GOT3 (cell line): ENCODE results near the gene PPP1R14C.
"Not testable (repeated sequence)": the region's sequence is repeated elsewhere in the genome, so short reads cannot be mapped to it uniquely, and the experiment has no call there.

Experiments
- DNase-seq: peaks from one replicate; lab custom pipeline; 2025; ENCODE audit warnings: mixed read lengths; lab: John Stamatoyannopoulos, UW

The PPP1R14C gene

DNA sequence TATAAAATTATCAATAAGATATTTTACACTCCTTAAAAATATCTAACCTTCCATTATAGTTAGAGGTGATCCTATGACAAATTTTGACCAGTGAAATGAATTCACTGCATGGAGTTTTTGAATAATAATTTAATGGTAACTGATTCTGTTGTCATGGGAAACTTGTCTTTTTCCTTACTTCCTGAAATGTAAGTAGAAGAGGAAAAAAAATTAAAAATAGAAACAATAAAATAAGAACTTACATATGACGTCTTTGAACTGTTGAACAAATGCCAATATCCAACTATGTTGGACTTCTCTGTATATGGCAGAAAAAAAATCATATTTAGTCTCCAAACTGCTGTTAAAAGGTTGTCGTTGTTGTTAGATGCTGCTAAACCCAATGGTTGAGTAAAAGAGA is 26.3 kb downstream of the PPP1R14C start:
- no peak for DNase-seq

DNA sequence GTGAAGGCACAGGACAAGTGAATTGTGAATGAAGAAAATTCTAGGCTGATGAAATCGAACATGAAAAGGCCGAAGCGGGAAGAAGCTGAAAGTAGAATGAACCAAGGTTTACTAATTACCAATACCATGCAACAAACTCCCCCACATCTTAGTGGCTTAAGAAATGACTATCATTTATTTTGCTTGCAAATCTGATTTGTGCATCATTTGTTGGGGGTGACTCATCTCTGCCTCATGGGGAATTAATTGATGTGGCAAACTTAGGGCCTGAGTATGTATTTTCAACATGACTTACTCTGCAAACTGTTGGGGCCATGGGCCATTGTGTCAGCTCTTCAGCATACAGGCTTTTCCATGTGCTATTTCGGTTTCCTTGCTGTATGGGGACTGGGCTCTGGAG is 26.8 kb downstream of the PPP1R14C start:
- DNase-seq: no peak

DNA sequence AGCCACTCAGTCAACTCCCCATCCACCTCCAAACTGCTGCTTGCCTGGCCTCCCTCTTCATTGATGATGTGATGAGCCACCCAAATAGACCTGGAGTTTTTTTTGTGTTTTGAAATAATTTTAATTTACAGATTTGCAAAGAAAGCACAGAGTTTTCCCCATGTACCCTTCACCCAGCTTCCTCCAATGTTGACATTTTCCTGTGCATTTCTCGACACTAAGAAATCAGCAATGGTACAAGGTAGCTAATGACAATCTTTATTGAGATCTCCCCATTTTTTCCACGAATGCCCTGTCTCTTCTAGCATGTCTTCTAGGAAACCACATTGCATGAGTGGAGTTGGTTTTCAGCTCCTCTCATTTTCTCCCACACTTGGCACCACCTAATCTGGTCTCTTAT is 30.1 kb downstream of the PPP1R14C start:
- no peak for DNase-seq

DNA sequence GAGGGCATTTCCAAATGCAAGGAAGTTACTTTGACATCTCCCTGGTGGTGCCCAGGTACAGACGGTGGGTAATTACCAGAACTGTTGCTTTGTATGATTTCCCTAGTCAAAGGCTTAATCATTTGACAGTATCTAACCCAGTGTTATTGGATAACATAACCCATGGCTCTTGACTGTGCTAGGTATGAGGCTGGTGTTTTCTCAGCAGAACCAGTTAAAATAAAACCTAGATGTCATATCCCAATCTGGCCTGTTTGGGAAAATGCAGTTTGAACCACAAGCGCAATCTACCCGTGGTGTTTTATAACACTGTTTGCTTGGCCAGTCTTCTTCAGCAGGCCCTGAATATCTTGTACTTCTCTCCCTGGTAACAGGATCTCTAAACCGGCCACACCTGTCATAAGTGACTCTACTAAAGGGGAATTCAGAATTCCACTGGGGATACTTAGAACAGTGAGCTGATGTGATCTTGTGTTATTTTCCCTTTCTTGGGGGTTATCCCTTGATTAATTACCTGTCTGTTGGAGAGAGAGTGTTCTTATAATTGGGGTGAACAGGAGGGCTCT is 32.8 kb downstream of the PPP1R14C start:
- DNase-seq: no peak

DNA sequence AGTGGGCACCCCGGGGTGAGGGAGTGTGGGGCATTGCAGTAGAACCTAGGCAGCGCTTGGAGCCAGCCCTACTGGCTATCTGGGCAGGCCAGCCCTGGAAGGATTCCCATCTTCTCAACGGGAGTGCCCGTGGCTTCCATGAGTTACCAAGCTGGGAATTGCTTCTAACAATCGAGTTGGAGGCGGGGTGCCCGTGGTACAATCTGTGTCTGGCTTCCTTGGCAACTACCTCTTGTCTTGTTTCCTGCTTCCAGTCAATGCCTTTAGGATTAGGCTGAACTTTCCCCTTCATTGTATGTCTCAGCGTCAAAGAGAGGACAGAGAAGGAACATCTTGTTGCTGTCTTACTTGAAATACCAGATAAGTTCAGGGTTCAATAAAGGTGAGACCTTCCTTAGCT is 33.3 kb downstream of the PPP1R14C start:
- DNase-seq: no peak

DNA sequence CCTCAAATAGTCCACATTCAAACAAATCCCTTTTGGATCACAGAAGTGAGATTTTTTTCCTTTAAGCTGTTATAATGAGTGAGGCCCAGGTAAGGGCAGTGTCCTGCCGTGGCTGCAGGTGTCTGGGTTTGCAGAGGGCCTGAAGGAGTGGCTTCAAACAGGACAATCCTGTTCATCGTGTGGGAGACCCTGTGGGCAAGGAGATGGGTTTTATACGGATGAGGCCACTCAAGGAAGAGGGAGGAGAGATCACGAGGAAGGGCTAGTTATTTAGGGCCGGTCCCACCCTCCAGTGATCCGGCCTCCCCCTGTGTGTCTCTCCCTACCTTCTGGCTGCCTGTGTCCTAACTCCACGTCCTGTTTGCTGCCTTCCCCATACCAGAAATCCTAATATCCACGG is 33.8 kb downstream of the PPP1R14C start:
- DNase-seq: no peak

DNA sequence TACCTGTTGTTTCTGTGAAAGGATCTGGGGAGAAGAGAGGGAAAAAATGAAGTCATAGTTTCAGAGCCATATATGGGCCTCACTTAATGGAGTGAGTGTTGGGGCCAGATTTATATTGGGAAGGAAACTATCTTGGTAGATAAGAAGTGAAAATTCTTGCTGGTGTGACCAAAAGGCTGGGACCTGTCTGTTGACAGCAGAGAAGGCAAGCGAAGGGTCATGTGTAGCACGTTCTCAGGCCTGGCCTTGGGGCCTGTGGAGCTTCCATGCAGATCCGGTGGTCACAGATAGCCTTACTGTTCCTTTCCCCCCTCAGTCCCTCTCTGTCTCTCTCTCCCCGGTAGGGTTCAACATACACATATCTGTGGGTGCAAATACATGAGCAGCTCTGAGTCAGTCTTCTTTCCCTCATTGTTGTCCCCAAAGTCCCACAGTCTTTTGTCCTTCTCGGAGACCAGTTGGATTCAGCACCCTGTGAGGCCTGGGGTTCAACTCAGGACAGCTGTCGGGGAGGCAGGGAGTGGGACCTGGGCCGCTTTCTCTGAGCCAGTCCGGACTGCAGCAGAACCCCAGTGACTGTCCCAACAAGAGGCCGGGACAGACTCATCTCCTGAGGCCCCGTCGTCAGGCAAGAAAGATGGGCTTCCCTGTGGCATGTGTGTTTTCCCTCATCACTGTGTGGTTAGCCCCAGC is 34.6 kb downstream of the PPP1R14C start:
- DNase-seq: no peak

DNA sequence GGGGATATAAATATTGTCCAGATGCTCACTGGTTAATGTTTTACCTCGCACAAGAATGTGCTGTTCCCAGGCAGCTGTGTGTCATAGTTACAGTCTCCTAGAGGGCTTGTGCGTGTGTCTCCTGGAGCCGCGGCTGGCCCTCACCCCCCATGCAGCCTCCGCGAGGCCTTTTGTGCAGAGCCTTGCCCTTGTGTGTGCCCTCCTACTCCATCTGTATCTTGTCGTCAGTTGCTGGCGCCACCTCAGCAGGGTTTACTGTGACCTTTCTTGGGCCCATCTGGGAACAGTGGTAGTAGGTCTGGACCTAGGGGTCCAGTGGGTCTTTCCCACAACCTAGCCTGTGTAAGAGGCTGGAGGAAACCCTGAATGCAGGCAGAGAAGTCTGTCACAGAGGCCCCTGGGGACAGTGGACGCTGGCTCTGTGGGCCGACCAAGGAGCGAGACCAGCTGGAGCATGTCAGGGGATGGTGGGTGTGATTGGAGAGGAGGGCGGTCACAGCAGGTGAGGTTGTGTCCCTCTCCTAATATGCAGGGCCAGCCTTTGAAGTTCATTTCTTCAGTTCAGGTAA is 35.2 kb downstream of the PPP1R14C start:
- no peak for DNase-seq

DNA sequence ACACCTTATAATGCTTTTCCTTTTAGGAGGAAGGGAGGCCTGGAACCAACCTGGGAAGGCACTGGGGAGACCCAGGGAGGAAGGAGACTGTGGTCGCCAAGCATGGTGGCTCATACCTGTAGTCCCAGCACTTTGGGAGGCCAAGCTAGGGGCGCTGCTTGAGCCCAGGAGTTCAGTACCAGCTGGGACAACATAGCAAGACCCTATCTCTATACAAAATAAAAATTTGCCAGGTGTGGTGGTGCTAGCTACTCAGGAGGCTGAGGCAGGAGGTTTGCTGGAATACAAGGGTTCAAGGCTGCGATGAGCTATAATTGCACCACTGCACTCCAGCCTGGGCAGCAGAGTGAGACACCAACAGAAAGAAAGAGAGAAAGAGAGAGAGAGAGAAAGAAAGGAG is 36.2 kb downstream of the PPP1R14C start:
- DNase-seq: no peak

DNA sequence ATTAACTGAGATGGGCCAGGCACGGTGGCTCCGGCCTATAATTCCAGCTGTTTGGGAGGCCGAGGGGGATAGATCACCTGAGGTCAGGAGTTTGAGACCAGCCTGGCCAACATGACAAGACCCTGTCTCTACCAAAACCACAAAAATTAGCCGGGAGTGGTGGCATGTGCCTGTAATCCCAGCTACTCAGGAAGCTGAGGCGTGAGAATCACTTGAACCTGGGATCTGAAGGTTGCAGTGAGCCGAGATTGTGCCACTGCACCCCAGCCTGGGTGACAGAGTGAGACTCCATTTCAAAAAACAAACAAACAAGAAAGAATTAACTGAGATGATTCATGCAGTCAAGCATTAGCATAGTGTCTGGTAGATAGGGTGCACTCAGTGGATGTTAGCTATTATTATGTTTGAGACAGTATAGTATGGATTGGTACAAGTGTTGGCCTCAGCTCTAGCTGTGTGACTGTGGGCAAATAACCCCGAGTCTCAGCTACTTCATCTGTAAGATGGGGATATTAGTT is 37.1 kb downstream of the PPP1R14C start:
- DNase-seq: not testable (repeated sequence)

DNA sequence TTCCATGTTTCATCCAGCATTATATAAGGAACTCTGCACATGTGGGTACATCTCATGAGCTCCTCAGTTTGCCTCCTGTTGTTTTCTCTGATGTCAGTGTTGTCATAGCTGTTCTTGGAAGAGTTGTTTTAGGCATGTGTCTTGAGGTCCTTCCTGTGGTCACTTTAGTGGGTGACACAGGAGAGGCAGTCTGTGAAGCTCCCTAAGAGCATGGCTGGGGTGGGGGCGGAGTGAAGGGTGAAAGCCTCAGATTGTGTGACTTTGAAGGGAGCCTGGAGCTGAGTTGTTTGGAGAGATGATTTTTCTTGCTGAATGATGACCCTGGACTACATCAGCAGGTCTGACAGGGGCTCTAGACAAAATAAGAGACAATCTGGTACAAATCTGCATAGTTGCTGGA is 37.7 kb downstream of the PPP1R14C start:
- no peak for DNase-seq

DNA sequence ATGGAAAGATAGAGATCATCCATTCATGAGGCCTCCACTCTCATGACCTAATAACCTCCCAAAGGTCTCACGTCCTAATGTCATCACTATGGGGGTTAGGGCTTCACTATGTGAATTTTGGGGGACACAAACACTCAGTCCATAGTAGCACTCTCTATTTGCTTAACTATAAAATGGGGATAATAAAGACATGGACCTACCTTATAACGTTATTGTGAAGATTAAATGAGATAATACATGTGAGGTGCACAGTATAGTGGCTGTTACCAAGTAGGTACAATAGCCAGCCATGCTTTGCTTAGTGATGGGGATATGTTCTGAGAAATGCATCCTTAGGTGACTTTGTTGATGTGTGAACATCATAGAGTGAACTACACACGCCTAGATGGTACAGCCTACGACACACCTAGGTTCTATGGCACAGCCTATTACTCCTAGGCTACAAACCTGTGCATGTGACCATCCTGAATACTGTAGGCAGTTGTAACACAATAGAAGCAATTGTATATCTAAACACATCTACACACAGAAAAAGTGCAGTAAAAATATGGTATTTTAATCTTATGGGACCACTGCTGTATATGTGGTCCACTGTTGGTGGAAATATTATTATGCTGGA is 39.7 kb downstream of the PPP1R14C start:
- DNase-seq: no peak

DNA sequence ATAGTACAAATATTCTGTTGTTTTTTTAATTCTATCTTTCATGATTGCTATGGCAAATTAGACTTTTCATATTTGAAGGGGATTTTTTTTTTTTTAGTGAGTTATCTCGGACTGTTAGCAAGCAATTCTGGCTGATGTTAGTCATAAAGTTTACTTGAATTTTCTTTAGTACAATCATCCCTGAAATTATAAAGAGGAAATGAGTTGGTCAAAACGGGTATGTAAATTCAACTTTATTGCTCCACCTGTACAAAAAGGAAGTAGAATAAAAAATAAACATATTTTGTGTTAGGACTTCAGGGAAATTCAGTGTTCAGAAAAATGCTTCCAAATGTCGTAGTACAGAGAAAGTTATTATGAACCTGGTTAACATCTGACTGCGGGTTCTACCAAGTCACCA is 40.3 kb downstream of the PPP1R14C start:
- no peak for DNase-seq

DNA sequence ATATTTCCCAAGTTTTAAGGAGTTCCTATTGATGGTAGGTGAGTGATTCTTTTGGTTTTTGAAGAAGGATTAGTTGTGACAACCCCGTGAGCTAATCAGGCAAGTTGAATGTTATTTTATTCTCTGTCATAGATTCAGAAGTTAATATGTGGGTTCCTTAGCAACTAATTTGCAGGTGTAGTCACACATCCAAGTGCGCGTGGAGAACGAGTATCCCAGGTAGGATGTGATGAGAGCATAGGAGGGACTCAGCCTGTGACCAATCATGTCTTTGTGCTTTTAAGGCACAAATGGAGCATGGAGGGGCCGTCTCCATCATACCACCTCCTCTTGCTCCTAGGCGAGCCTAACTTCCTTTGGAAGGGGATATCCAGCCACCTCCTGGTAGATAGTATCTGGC is 41.1 kb downstream of the PPP1R14C start:
- DNase-seq: no peak

DNA sequence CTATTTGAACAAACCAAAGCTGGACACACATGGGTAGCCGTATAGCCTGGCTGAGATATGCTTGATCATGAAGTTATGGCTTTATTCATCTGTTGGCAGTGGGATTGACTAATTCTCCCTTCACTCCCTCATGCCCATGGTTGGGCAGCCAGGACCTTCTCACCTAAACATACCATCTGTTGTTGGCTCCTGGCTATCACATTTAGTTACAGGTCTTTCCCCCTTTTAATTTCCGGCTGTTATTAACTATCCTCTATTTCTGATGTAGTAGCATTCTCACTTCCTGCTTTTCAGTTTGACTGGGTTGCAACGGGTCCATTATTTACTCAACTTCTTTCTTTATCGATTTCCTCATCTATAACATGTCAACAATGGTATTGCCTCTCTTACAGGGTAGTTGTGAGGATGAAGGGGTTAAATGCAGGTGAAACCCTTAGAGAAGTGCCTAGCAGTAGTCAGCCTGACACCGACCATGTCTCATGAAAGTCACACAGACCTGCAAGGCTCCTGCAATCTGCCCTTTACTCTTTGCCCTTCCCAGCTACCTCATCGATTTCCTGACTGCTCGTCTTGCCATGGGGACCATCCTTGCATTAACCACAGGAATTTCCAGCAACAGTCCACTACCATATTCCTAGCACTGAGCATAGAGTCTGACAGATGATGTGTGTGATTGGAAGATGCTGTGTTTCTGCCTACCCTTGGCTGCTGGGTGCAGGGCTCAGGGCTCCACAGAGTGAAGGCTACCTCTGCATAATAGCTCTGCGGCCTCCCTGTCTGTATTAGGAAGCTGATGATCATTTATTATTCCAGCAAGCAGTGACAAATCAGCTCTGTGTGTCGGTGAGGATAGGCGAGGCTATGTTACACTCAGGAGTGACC is 42.2 kb downstream of the PPP1R14C start:
- no peak for DNase-seq

DNA sequence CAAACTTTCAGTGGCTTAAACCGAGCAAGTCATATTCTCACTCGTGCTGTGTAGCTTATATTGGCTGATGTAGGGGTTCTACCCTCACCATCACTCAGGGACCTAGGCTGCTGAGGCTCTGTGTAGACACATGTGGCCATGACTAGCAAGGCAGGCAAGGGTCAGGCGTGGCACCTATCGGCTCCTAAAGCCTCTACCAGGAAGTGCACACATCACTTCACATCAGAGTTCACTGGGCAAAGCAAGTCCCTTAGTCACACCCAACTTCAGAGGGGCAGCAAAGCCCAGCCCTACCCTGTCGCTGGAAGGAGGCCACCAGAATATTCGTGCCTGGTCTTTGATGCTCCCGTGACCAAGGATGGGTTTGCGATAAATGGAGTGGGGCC is 42.9 kb downstream of the PPP1R14C start:
- DNase-seq: no peak

DNA sequence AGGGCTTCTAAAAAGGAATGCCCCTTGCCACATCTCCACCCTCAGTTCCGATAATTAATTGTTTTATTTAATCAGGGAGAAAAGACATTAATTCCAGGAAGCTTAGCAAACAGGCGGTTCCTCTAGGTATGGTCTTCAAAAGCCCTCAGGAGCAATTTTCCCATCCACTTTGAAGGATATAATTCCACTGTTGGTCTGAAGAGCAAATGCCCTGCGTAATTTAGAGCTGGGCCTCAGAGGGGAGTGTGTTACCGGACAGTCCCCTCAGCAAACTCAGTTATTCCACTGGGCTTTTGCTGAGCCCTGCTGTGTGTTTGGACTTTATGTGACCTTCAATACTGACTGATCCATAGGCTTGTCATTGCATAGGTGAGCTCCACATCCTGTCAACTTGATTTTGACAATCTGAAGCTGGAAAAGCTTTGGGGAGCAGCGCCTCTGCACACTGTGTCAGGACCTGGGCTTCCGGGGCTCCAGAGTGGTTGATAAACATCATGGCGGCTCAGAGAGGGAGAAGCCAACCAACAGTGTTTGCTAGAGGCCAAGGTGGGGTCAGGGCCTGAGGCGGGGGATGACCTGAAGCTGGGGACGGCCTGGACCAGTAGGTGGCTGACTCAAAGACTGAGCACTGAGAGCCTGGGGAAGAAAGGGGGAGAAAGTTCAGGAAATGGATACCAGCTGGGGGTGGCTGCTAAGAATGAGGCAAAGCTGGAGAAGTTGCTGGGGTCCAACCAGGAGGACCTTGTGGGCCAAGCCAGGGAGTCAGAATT is 43.5 kb downstream of the PPP1R14C start:
- DNase-seq: no peak

DNA sequence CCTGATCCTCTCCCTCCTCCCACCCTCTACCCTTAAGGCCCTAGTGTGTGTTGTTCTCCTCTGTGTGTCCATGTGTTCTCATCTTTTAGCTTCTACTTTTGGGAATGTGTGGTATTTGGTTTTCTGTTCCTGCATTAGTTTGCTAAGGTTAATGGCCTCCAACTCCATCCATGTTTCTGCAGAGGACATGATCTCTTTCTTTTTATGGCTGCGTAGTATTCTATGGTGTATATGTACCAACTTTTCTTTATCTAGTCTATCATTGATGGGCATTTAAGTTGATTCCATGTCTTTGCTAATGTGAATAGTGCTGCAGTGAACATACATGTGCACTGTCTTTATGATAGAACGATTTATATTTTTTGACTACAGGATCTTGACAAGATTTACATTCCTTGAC is 44.6 kb downstream of the PPP1R14C start:
- not testable (repeated sequence) for DNase-seq

DNA sequence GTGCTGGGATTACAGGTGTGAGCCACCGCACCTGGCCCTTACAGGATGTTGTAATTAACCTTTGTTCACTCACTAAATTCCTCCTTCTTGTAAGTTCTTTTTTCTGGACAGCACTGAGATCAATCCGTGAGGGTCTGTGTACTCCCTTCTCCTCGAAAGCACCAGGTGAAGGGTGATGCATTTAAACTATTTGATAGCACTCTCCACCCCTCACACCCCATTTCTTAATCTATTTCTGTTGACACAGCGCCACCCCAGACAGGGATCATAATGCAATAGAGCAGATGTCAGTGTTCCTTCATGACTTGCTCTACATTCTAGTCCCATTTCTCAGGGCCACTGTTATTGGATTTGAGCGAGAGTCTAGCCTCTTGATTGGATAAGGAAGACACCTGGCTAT is 46.3 kb downstream of the PPP1R14C start:
- DNase-seq: no peak

DNA sequence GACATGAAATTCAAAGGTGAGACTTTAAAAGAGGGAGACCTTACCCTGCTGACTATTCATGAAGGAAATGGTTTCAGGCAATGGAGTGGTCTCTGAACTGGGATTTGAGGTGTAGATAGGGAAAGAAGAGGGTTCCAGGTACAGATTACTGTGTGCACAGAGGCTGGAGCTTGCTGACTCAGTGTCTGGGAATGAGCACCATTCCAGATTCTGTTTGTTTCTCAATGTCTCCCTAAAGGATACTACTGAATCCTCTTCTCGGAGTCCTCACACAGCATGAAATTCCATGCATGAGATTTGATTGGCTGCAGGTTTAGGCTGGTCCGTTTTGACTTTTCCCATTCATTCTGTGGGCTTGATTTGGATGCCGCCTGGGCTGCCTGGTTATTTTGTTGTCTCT is 49.0 kb downstream of the PPP1R14C start:
- no peak for DNase-seq

DNA sequence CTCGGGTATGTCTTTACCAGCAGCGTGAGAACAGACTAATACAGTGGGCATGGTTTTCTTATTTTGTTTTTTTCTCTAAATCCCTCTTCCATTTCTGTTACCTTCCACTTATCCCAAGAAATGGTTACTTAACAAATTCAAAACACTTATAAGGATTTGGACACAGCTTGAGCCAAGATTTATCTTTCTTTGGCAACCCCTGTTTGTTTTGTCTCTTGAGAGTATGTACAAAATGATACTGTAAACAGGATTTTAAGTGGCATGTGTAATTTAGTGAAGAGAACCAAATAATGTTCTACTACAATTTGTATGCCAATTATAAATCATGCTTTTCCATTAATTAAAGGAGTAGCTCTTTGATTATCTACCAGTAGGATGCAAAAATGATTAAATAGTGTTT is 51.4 kb downstream of the PPP1R14C start:
- DNase-seq: no peak
